Dermis blood vessel endothelial cell (primary cell): ENCODE data around the gene PRSS53. TPM values are rescaled to one million over a fixed set of nuclear protein-coding genes. Genes with fewer than 3 reads are reported as not detected.
A peak's percentile ranks its signal among the peaks of the same experiment; 100 is the strongest.
"Not testable (repeated sequence)": the region's sequence is repeated elsewhere in the genome, so short reads cannot be mapped to it uniquely, and the experiment has no call there.

ENCODE experiments used
- DNase-seq: peaks from one replicate; pipeline ENCODE4 v3.0.0; 2010
- total RNA-seq: library from RNA; depleted of rRNA; stranded (reverse); fragments of >200 nt; gene quantifications from 2 replicates; pipeline ENCODE4 v1.2.3, GENCODE V29; 2014

The PRSS53 gene
- total RNA-seq, 1 donor from 2014 or later: 2.0 TPM

- peak; percentile 99 for DNase-seq
Observed at GRCh38 chr16:31117384-31118222, 28.9 kb upstream of the PRSS53 start, which contains the start of gene KAT8. Gene KAT8, plus strand, starts transcription at chr16:31117664. Its CDS starts 18 bp downstream, at chr16:31117682.

DNA sequence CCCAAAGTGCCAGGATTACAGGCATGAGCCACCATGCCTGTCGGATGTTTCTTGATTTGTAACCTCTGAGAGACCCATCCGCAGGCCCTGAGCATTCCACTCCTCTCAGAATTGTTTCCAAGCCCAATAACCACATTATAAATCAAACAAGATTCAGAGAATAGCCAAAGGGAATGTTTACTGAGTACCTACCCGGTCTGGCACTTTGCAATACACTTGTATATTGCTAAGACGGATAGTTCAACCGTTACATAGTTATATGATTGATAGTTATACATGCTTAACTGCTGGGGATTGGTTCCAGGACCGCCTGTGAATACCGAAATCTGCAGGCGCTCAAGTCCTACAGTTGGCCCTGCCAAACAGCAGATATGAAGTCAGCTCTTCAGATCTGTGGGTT, 25.7 kb upstream of the PRSS53 start:
- DNase-seq: no peak

DNA sequence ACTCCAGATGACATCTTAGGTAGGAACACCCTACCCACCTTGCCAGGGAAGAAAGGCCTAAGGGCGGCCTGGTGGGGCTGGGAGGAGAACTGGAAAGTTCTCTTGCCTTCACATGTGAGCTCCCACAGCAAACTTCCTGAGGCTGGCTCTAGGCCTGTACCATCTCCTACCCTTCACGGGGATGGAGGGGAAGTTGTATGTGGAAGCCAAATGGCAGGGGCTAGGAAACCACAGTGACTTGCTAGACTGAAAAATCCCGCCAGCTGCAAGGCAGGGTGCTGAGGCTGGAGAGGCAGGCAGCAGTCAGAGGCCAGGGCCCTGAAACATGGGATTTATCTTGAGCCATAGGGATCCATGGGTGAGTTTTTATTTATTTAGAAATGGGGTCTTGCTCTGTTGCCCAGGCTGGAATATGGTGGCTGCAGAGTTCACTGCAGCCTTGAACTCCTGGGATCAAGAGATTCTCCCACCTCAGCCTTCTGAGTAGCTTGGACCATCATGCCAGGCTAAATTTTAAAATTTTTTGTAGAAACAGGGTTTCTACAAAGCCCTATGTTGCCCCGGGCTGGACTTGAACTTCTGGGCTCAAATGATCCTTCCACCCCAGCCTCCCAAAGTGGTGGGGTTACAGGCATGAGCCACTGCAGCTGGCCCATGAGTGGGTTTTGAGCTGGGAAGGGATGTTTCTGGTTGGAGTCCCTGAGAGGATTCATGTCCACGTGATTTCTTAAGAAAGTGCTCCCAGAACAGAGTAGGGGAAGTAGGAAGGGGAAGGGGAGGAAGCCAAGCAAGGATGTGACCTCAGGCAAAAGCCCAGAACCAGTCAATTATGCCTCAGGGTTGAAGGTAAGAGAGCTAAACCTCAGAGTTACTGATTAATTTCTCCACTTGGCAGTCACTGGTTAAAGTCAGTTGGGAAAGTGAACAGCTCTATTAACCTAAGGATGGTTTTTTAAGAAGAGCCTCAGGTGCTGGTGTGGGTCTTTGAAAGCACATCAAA, 24.7 kb upstream of the PRSS53 start:
- peak; percentile 55 for DNase-seq

GRCh38 chr16:31112711-31113110, 24.0 kb upstream of the PRSS53 start:
- no peak for DNase-seq

DNA sequence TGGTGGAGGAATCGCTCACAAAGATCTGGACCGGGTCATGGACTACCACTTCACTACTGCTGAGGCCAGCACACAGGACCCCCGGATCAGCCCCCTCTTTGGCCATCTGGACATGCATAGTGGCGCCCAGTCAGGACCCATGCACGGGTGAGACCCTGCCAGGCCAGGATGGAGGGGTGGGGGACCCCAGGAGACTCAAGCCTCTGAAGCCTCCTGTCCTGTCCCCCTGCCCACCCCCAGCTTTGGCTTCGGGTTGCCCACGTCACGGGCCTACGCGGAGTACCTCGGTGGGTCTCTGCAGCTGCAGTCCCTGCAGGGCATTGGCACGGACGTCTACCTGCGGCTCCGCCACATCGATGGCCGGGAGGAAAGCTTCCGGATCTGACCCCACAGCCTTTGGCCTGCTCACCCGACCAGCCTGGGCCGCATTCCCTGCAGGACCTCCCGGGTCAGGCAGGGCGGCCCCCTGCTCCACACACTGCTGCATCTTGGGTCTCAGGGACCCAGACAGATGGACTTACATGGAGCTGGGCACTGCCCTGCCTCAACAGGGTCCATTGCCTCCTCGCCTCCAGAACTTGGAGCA, 23.2 kb upstream of the PRSS53 start:
- DNase-seq: no peak

DNA sequence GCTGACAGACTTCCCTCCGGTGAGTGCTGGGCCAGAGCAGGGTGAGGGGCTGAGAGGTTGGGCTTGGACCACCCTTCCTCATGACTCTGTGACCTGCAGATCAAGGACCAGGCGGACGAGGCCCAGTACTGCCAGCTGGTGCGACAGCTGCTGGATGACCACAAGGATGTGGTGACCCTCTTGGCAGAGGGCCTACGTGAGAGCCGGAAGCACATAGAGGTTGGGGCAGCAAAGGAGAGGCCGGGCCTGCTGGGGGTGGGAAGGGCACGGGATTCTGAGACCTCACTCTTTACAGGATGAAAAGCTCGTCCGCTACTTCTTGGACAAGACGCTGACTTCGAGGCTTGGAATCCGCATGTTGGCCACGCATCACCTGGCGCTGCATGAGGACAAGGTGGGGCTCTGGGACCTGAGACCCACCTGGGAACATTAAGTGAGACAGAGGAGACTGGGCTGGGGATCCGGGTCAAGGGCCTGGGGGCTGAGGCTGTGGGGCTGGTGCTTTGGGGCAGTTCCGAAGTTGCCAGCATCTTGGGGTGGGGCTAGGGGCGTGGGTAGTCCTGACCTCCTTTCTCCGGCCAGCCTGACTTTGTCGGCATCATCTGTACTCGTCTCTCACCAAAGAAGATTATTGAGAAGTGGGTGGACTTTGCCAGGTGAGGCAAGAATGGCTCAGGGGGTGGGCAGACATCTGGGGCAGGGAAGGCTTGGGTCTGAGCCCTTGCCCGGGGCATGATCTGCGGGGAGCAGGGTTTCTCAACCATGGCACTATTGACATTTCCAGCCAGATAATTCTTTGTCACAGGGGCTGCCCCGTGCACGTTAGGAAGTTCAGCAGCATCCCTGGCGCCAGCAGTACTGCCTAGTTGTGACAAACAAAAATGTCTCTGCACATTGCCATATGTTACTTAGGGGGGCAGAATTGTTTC, 21.6 kb upstream of the PRSS53 start:
- DNase-seq: no peak

GRCh38 chr16:31109622-31110021, 20.9 kb upstream of the PRSS53 start:
- no peak for DNase-seq

GRCh38 chr16:31108794-31109558, 20.2 kb upstream of the PRSS53 start:
- DNase-seq: no peak

DNA sequence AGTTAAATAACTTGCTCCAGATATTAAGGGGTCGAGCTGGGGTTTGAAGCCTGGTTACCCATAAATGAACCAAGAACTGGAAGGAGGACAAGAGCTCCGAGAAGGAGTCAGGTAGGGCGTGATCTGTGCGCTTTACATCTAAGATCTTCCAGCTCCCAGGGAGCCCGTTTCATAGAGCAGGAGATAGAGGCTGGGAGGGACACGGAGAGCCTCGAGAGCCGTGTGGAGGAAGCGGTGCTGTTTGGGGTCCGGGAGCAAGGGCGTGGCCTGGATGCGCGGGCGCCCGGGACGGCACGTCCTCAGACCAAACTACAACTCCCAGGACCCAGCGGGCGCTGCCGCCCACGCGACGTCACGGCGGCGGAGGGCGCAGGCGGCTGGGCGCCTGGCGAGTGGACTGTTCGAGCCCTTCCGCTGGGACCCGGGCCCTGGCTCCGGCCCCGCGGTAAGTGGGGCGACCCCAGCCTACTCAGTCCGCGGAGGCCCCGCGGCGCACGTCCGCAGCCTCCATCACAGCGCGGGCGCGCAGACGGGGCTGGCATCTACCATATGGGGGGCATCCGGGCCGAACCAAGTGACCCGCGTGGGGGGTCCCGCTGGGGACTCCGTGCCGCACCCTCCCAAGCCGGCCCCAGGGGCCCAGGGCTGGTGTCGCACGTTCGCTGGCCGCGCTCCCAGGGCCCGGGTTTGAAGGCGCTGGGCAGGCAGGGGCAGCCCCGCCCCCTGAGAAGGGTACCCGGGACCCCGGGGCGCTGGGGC, 19.5 kb upstream of the PRSS53 start, which contains the start of gene BCKDK:
TSS of gene BCKDK (plus strand) at position 352 of the 759 bp plus-strand sequence. CDS start 838 bp downstream, outside the sequence.
- DNase-seq: peak; percentile 75

- no peak for DNase-seq
Observed at GRCh38 chr16:31107465-31107867, 18.7 kb upstream of the PRSS53 start.

GRCh38 chr16:31106509-31107464, 18.0 kb upstream of the PRSS53 start:
- no peak for DNase-seq

DNA sequence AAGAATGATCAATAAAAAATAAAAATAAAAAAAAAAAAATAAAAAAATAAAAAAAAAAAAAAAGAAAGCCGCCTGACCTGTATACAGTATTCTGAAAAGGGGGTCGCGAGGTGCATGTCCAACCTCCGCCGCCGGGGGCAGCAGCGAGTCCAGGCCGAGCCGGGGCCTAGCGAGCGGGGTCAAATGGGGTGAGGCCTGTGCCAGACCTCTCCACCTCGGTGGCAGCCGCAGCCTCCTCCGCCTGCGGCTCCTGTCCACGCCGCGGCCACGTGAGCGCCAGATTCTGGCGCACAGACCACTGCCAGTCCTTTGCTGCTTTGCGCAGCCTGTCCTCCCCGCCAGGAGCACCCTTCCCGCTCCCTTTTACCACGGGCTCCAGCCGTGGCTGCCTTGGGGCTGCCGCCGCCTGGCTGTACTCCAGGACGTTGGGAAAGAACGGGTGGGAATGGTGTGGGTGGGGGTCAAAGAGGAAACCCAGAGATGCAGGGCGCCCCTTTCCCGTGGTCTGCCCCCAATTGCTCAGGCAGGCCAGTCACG, 17.0 kb upstream of the PRSS53 start:
- peak; percentile 76 for DNase-seq

- DNase-seq: not testable (repeated sequence)
Observed at GRCh38 chr16:31100876-31101641, 12.3 kb upstream of the PRSS53 start.

GRCh38 chr16:31099860-31100638, 11.3 kb upstream of the PRSS53 start:
- peak; percentile 25 for DNase-seq

- DNase-seq: peak; percentile 98
Observed at GRCh38 chr16:31094424-31095120, 5.8 kb upstream of the PRSS53 start, which contains the start of gene VKORC1. Gene VKORC1, minus strand, starts transcription at chr16:31094797. Its CDS starts 68 bp downstream, at chr16:31094729.

- DNase-seq: no peak
Observed at GRCh38 chr16:31094088-31094423, 5.3 kb upstream of the PRSS53 start.
